ENCODE measurements around the gene SLCO3A1.

Gene SLCO3A1

GRCh38 chr15:92087211-92087610, 233.7 kb downstream of the SLCO3A1 start:
- no peak for TF ChIP-seq CTCF (IDR thresholded peaks at IDR 0.05; ENCODE audit: low read depth, low read length)
- no peak for DNase-seq (ENCODE audit: extremely low read depth, low read depth)

- DNase-seq (ENCODE audit: extremely low read depth, low read depth): no peak
Observed at GRCh38 chr15:92091155-92091734, 237.7 kb downstream of the SLCO3A1 start.

GRCh38 chr15:92092289-92093105, 239.0 kb downstream of the SLCO3A1 start:
- no peak for TF ChIP-seq CTCF (IDR thresholded peaks at IDR 0.05; ENCODE audit: low read depth, low read length)
- no peak for DNase-seq (ENCODE audit: extremely low read depth, low read depth)

More at GRCh38 chr15:92091155-92091734, 237.7 kb downstream of the SLCO3A1 start:
- TF ChIP-seq CTCF (IDR thresholded peaks at IDR 0.05; ENCODE audit: low read depth, low read length): peak; percentile 63

- DNase-seq (ENCODE audit: extremely low read depth, low read depth): no peak
- no peak for TF ChIP-seq CTCF (IDR thresholded peaks at IDR 0.05; ENCODE audit: low read depth, low read length)
Observed at GRCh38 chr15:92095693-92096092, 242.2 kb downstream of the SLCO3A1 start.

GRCh38 chr15:92097474-92098178, 244.1 kb downstream of the SLCO3A1 start:
- no peak for DNase-seq (ENCODE audit: extremely low read depth, low read depth)
- TF ChIP-seq CTCF (IDR thresholded peaks at IDR 0.05; ENCODE audit: low read depth, low read length): peak; percentile 87

- DNase-seq (ENCODE audit: extremely low read depth, low read depth): no peak
- TF ChIP-seq CTCF (IDR thresholded peaks at IDR 0.05; ENCODE audit: low read depth, low read length): peak; percentile 26; the same call in 1 of the 2 replicates
Observed at GRCh38 chr15:92098869-92099268, 245.4 kb downstream of the SLCO3A1 start.

GRCh38 chr15:92100301-92100700, 246.8 kb downstream of the SLCO3A1 start:
- no peak for TF ChIP-seq CTCF (IDR thresholded peaks at IDR 0.05; ENCODE audit: low read depth, low read length)
- DNase-seq (ENCODE audit: extremely low read depth, low read depth): no peak

All from AG09319 (cell line).